Measurements from ENCODE around the gene CAMSAP1.

The CAMSAP1 gene

GRCh38 chr9:135903786-135904520, 3.4 kb downstream of the CAMSAP1 start (continued):
- TF ChIP-seq ZNF311 (tag by site-specific recombination; IDR thresholded peaks at IDR 0.05; ENCODE audit: borderline replicate concordance), result no peak

GRCh38 chr9:135903358-135903656, 4.0 kb downstream of the CAMSAP1 start:
- Histone ChIP-seq H3K4me1 (ENCODE audit: control insufficient read depth, insufficient read depth, low read length) (no peaks in the 10 kb centered on the region; the same call in 1 of the 2 replicates), H3K36me3 (ENCODE audit: control insufficient read depth in 2 of 2, insufficient read depth in 1 of 2, low read length in 2 of 2) (peaks cover 0 to 9% of the 10 kb centered on the region in 2 experiments; a peak in 2 of 3 replicates), H3K9me3 (ENCODE audit: control insufficient read depth, insufficient read depth, low read depth, low read length) (no peaks in the 10 kb centered on the region), H3K27ac (ENCODE audit: extremely low read depth, low read depth, low read length) (no peak overlapping the region), H3K4me3 (ENCODE audit: low read depth, low read length) (no peak overlapping the region)
- ChIA-PET CTCF (interaction anchor here (0.6 to 1.0 kb wide), 2 partner anchors 187 to 201 kb away, joined by 3 to 7 read pairs; partner anchors contain the start of gene KCNT1), POLR2A (no interaction called here)
- TF ChIP-seq TRIM28 (IDR thresholded peaks at IDR 0.05; ENCODE audit: borderline replicate concordance, low read length), result no peak
- TF ChIP-seq ZNF391 (tag by site-specific recombination; IDR thresholded peaks at IDR 0.05; ENCODE audit: borderline replicate concordance, low read depth), result no peak
- no peak for TF ChIP-seq ZNF626 (tag by site-specific recombination; IDR thresholded peaks at IDR 0.05)
- TF ChIP-seq YY2 (tag by site-specific recombination; IDR thresholded peaks at IDR 0.05), result no peak
- no peak for TF ChIP-seq PRDM4 (tag by site-specific recombination; IDR thresholded peaks at IDR 0.05)
- TF ChIP-seq BCL6B (tag by site-specific recombination; IDR thresholded peaks at IDR 0.05), result no peak
- TF ChIP-seq ZNF792 (tag by site-specific recombination; IDR thresholded peaks at IDR 0.05), result no peak
- no peak for TF ChIP-seq ZBTB44 (tag by site-specific recombination; IDR thresholded peaks at IDR 0.05)
- TF ChIP-seq ZNF658 (tag by site-specific recombination; IDR thresholded peaks at IDR 0.05), result no peak
- TF ChIP-seq ZBTB20 (tag by site-specific recombination; IDR thresholded peaks at IDR 0.05), result no peak
- TF ChIP-seq ZFP37 (tag by site-specific recombination; IDR thresholded peaks at IDR 0.05), result no peak
- no peak for TF ChIP-seq ZNF580 (tag by site-specific recombination; IDR thresholded peaks at IDR 0.05)
- no peak for TF ChIP-seq KLF9 (tag by site-specific recombination; IDR thresholded peaks at IDR 0.05; ENCODE audit: low read depth)
- TF ChIP-seq ZBTB49 (tag by site-specific recombination; IDR thresholded peaks at IDR 0.05; ENCODE audit: low read depth), result no peak
- no peak for TF ChIP-seq KLF8 (tag by site-specific recombination; IDR thresholded peaks at IDR 0.05)
- no peak for TF ChIP-seq OSR2 (tag by site-specific recombination; IDR thresholded peaks at IDR 0.05)
- no peak for TF ChIP-seq ZBTB1 (tag by site-specific recombination; IDR thresholded peaks at IDR 0.05)
- TF ChIP-seq BCL11A (tag by site-specific recombination; IDR thresholded peaks at IDR 0.05; ENCODE audit: low read depth), result no peak
